ENCODE data around the gene IL19. TPM values are rescaled to one million over a fixed set of nuclear protein-coding genes. Genes with fewer than 3 reads are reported as not detected.

IL19 gene
- total RNA-seq, 1 donor from 2014 or later, result not detected

GRCh38 chr1:206766251-206766856, 4.2 kb upstream of the IL19 start:
- Histone ChIP-seq H3K4me3 (no peak overlapping the region), H3K27ac (no peak overlapping the region), H3K36me3 (no peaks in the 10 kb centered on the region), H3K4me1 (no peaks in the 10 kb centered on the region), H3K27me3 (no peaks in the 10 kb centered on the region), H3K9me3 (no peaks in the 10 kb centered on the region)
- intact Hi-C loops (cut with DNase I), result no loop called here
- TF ChIP-seq CTCF (IDR thresholded peaks at IDR 0.05), result no peak
- peak in 1 of 2 donors; percentile 52 for DNase-seq (ENCODE audit: low spot score in 2 of 2)

GRCh38 chr1:206768472-206769303, 1.9 kb upstream of the IL19 start:
- Histone ChIP-seq H3K27me3 (no peaks in the 10 kb centered on the region), H3K4me1 (no peaks in the 10 kb centered on the region), H3K27ac (no peak overlapping the region), H3K4me3 (no peak overlapping the region), H3K9me3 (no peaks in the 10 kb centered on the region), H3K36me3 (no peaks in the 10 kb centered on the region)
- intact Hi-C loops (cut with DNase I), result no loop called here
- peak in 1 of 2 donors; percentile 40 for DNase-seq (ENCODE audit: low spot score in 2 of 2)
- TF ChIP-seq CTCF (IDR thresholded peaks at IDR 0.05), result no peak

GRCh38 chr1:206769304-206769731, 1.3 kb upstream of the IL19 start:
- no peaks in the 10 kb centered on the region for H3K36me3 ChIP-seq
- H3K9me3 ChIP-seq, result no peaks in the 10 kb centered on the region
- H3K4me1 ChIP-seq, result no peaks in the 10 kb centered on the region
- H3K27me3 ChIP-seq, result no peaks in the 10 kb centered on the region
- DNase-seq (ENCODE audit: low spot score in 2 of 2), result peak in 1 of 2 donors; percentile 55
- intact Hi-C loops (cut with DNase I), result no loop called here
- no peak for TF ChIP-seq CTCF (IDR thresholded peaks at IDR 0.05)
- no peak overlapping the region for H3K27ac ChIP-seq
- H3K4me3 ChIP-seq, result peak overlapping the region in 1 of 2 donors; percentile 10

GRCh38 chr1:206771338-206771692, 742 bp downstream of the IL19 start:
- Histone ChIP-seq H3K27ac (peak overlapping the region in 1 of 2 donors; percentile 34), H3K36me3 (no peaks in the 10 kb centered on the region), H3K4me1 (no peaks in the 10 kb centered on the region), H3K9me3 (no peaks in the 10 kb centered on the region), H3K27me3 (no peaks in the 10 kb centered on the region), H3K4me3 (no peak overlapping the region)
- intact Hi-C loops (cut with DNase I), result no loop called here
- no peak for DNase-seq (ENCODE audit: low spot score in 2 of 2)
- TF ChIP-seq CTCF (IDR thresholded peaks at IDR 0.05), result no peak

GRCh38 chr1:206772243-206772937, 1.8 kb downstream of the IL19 start, which contains the start of gene IL10:
IL10 (minus strand) TSS chr1:206772494; CDS start chr1:206772435, 59 bp downstream.
- intact Hi-C loops (cut with DNase I), result no loop called here
- Histone ChIP-seq H3K4me3 (no peak within 1 kb of the TSS), H3K4me1 (no peaks in the 10 kb centered on the region), H3K27ac (peak within 1 kb of the TSS in 1 of 2 donors; percentile 34), H3K36me3 (no peaks in the 10 kb centered on the region), H3K27me3 (no peaks in the 10 kb centered on the region), H3K9me3 (no peaks in the 10 kb centered on the region)
- TF ChIP-seq CTCF (IDR thresholded peaks at IDR 0.05), result no peak
- DNase-seq (ENCODE audit: low spot score in 2 of 2), result peak in 1 of 2 donors; percentile 67

All from ascending aorta (tissue), 2 donors.